Erythroblast (primary cell): ENCODE data around the gene CTBP2.

ENCODE experiments used
- GATA1 ChIP-seq: IDR thresholded peaks from 2 replicates; pipeline ENCODE4 v1.6.1; 2011; ENCODE audit warnings: low read depth, mild to moderate bottlenecking, control low read depth, low read length, moderate library complexity
- POLR2A ChIP-seq: IDR thresholded peaks from 2 replicates; pipeline ENCODE4 v1.6.1; 2011; ENCODE audit warnings: mild to moderate bottlenecking, low read length

DNA sequence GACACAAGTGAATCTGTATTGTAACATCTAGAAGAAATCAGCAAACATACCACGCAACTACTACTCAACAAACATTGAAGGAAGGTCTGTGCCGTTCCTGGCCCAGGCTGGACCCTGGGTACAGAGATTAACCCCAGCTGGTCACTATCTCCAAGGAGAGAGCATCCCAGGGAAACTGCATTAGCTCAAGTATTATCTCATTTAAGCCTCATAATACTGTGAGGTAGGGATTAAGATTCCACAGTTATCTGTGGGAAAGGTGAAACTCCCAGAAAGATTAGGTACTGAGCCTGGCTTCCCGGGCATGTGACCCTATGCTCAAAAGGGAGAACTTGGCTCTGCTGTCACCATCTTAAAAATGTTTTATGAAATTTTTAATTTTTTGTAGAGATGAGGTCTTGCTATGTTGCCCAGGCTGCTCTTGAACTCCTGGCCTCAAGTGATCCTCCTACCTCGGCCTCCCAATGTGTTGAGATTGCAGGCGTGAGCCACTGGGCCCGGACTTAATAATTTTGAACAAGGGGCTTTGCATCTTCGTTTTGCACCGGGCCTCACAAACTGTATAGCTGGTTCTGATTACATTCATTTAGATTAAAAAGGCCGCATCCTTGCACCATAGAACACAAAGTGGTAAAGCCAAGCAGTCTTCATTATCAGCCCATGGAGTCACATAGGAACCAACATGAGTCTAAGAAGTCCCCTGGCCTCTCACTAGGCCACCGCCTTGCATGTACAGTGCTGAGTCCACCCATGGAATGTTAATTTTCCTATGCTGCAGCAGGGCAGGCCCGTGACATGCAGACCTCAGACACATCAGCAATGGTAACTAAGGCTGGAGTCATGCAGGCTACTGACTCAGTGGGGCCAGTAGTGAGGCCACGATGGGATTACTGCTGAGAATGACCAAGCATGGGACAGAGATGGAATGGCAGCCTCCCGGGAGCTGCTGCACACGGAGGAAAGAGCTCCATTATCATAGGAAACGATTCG lies 5.5 kb upstream of the CTBP2 start:
- TF ChIP-seq POLR2A (no peak), GATA1 (no peak)
